Measurements from ENCODE around the gene GBA2. TPM values are rescaled to one million over a fixed set of nuclear protein-coding genes. Genes with fewer than 3 reads are reported as not detected.

Gene GBA2
- total and polyA plus RNA-seq, 2 experiments from 2014 or later, result 20.3 to 27.6 TPM

DNA sequence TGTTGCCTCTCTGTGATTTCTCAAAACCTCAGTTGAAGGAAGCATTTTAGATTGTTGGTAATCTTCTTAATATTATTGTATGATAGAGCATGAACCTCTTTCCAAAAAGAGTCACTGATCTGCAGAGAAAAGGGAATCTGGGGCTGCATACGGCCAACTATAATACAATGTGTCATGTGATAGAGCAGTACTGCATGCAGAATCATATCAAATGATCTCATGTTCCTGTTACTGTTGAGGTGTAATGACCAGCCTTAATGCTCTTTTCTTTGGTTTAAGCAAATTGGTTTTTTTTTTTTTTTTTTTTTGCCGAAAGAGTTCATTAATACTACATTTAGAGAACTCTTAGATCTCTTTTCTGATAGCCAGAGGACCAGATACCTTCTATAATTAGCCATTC, 18.0 kb upstream of the GBA2 start:
- Histone ChIP-seq H3K4me3 (no peak overlapping the region), H3K27me3 (replicated peaks; ENCODE audit: insufficient read depth) (peaks cover 5% of the 10 kb centered on the region), H3K4me2 (ENCODE audit: unreplicated experiment) (no peak overlapping the region), H3K27ac (no peak overlapping the region), H2AFZ (no peak overlapping the region), H3K9me2 (ENCODE audit: insufficient read depth) (no peaks in the 10 kb centered on the region), H3K9me3 (ENCODE audit: low read depth) (no peaks in the 10 kb centered on the region), H3F3A (ENCODE audit: insufficient read depth) (peaks cover 3% of the 10 kb centered on the region; the same call in 1 of the 2 replicates), H3K4me1 (ENCODE audit: insufficient read depth) (peaks cover 4% of the 10 kb centered on the region), H3K36me3 (ENCODE audit: low read depth) (no peaks in the 10 kb centered on the region), H3K79me2 (ENCODE audit: insufficient read depth) (no peaks in the 10 kb centered on the region), H3K9ac (no peak overlapping the region), H4K20me1 (ENCODE audit: insufficient read depth) (no peaks in the 10 kb centered on the region)
- no peak for DNase-seq
- TF ChIP-seq EZH2phosphoT487 (IDR thresholded peaks at IDR 0.05; ENCODE audit: insufficient read depth, low read depth) (no peak), EZH2 (IDR thresholded peaks at IDR 0.05; ENCODE audit: insufficient read depth, poor library complexity, severe bottlenecking) (no peak)
- in situ Hi-C loops (cut with MboI), result no loop called here
- 90 to 98% methylated on average over 2 of the region's 2 CpGs for WGBS, 2 experiments (ENCODE audit: low coverage in 1 of 2, low lambda C conversion rate in 2 of 2, missing lambda C conversion rate in 2 of 2)

DNA sequence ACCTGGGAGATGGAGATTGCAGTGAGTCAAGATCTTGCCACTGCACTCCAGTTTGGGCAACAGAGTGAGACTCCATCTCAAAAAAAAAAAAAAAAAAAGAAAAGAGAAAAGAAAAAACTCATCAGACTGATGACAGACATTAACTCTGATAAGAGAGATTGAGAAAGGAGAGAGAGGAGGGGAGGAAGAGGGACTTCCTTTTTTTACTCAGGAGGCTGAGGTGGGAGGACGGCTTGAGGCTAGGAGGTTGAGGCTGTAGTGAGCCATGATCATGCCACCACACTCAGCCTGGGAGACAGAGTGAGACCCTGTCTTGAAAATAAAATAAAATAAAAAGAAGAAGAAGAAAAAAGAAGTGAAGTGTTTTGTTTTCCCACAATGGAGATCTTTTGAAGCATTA, 14.8 kb upstream of the GBA2 start:
- Histone ChIP-seq H3K27ac (no peak overlapping the region), H3K27me3 (replicated peaks; ENCODE audit: insufficient read depth) (no peaks in the 10 kb centered on the region), H3K4me1 (ENCODE audit: insufficient read depth) (no peaks in the 10 kb centered on the region), H3K9me2 (ENCODE audit: insufficient read depth) (no peaks in the 10 kb centered on the region), H2AFZ (no peak overlapping the region), H3K9ac (no peak overlapping the region), H3K79me2 (ENCODE audit: insufficient read depth) (no peaks in the 10 kb centered on the region), H3F3A (ENCODE audit: insufficient read depth) (0 out of 2 replicates have a peak, but pooled peaks cover 3% of the 10 kb centered on the region), H3K36me3 (ENCODE audit: low read depth) (no peaks in the 10 kb centered on the region), H3K4me2 (ENCODE audit: unreplicated experiment) (no peak overlapping the region), H3K9me3 (ENCODE audit: low read depth) (no peaks in the 10 kb centered on the region), H4K20me1 (ENCODE audit: insufficient read depth) (no peaks in the 10 kb centered on the region), H3K4me3 (no peak overlapping the region)
- DNase-seq, result no peak
- in situ Hi-C loops (cut with MboI), result no loop called here
- TF ChIP-seq EZH2phosphoT487 (IDR thresholded peaks at IDR 0.05; ENCODE audit: insufficient read depth, low read depth), result no peak
- no peak for TF ChIP-seq EZH2 (IDR thresholded peaks at IDR 0.05; ENCODE audit: insufficient read depth, poor library complexity, severe bottlenecking)
- 95 to 100% methylated on average over 1 of the region's 1 CpG for WGBS, 2 experiments (ENCODE audit: low coverage in 1 of 2, low lambda C conversion rate in 2 of 2, missing lambda C conversion rate in 2 of 2)

DNA sequence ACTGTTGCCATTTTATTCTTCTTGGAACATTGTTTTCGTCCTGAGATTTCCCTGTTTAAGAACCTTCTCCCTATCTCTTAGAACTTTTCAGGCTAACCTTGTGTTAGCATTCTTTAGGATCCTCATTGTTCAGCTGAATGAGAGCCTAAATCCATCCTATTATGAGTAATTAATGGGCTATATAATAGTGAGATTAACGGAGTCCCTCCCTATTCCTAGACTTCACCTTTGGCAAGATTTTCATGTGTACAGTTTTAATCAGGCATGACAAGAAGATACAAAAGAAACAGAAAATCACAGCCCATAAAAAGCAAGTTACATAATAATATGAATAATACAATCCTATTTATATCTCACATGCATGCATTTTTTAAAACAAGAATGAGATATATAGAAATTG, 14.2 kb upstream of the GBA2 start:
- Histone ChIP-seq H4K20me1 (ENCODE audit: insufficient read depth) (no peaks in the 10 kb centered on the region), H2AFZ (no peak overlapping the region), H3F3A (ENCODE audit: insufficient read depth) (0 out of 2 replicates have a peak, but pooled peaks cover 9% of the 10 kb centered on the region), H3K27me3 (replicated peaks; ENCODE audit: insufficient read depth) (no peaks in the 10 kb centered on the region), H3K4me2 (ENCODE audit: unreplicated experiment) (no peak overlapping the region), H3K9me2 (ENCODE audit: insufficient read depth) (no peaks in the 10 kb centered on the region), H3K4me1 (ENCODE audit: insufficient read depth) (no peaks in the 10 kb centered on the region), H3K36me3 (ENCODE audit: low read depth) (no peaks in the 10 kb centered on the region), H3K4me3 (no peak overlapping the region), H3K9me3 (ENCODE audit: low read depth) (no peaks in the 10 kb centered on the region), H3K27ac (no peak overlapping the region), H3K79me2 (ENCODE audit: insufficient read depth) (no peaks in the 10 kb centered on the region), H3K9ac (no peak overlapping the region)
- in situ Hi-C loops (cut with MboI), result no loop called here
- WGBS, 2 experiments (ENCODE audit: low coverage in 1 of 2, low lambda C conversion rate in 2 of 2, missing lambda C conversion rate in 2 of 2), result 73 to 86% methylated on average over 2 of the region's 2 CpGs
- TF ChIP-seq EZH2 (IDR thresholded peaks at IDR 0.05; ENCODE audit: insufficient read depth, poor library complexity, severe bottlenecking), result no peak
- TF ChIP-seq EZH2phosphoT487 (IDR thresholded peaks at IDR 0.05; ENCODE audit: insufficient read depth, low read depth), result no peak
- DNase-seq, result no peak

DNA sequence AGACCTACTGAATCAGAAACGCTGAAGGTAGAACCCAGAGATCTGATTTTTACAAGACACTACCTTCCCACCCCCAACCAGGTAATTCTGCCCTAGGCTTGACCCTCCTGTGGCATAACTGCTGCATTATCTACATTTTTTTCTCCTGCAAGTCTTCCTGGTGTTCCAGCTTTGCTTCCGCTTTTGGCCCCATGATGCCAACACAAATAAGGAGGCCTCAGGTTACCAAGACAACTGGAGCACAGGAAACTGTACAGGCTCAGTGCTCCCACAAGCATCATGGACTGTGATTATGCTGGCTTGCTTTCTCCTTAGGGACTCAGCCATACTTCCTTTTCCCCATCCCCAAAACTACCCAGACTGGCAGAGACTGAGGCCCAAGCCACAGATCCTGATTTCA, 11.6 kb upstream of the GBA2 start:
- Histone ChIP-seq H3K36me3 (ENCODE audit: low read depth) (no peaks in the 10 kb centered on the region), H3F3A (ENCODE audit: insufficient read depth) (0 out of 2 replicates have a peak, but pooled peaks cover 13% of the 10 kb centered on the region), H3K4me1 (ENCODE audit: insufficient read depth) (peaks cover 8% of the 10 kb centered on the region), H3K79me2 (ENCODE audit: insufficient read depth) (no peaks in the 10 kb centered on the region), H3K9me3 (ENCODE audit: low read depth) (no peaks in the 10 kb centered on the region), H3K27ac (no peak overlapping the region), H4K20me1 (ENCODE audit: insufficient read depth) (no peaks in the 10 kb centered on the region), H2AFZ (no peak overlapping the region), H3K9me2 (ENCODE audit: insufficient read depth) (no peaks in the 10 kb centered on the region), H3K4me2 (ENCODE audit: unreplicated experiment) (no peak overlapping the region), H3K4me3 (no peak overlapping the region), H3K27me3 (replicated peaks; ENCODE audit: insufficient read depth) (no peaks in the 10 kb centered on the region), H3K9ac (no peak overlapping the region)
- WGBS, 2 experiments (ENCODE audit: low coverage in 1 of 2, low lambda C conversion rate in 2 of 2, missing lambda C conversion rate in 2 of 2), result 95 to 97% methylated on average over 2 of the region's 2 CpGs
- TF ChIP-seq EZH2phosphoT487 (IDR thresholded peaks at IDR 0.05; ENCODE audit: insufficient read depth, low read depth) (no peak), EZH2 (IDR thresholded peaks at IDR 0.05; ENCODE audit: insufficient read depth, poor library complexity, severe bottlenecking) (no peak)
- in situ Hi-C loops (cut with MboI), result no loop called here
- no peak for DNase-seq

DNA sequence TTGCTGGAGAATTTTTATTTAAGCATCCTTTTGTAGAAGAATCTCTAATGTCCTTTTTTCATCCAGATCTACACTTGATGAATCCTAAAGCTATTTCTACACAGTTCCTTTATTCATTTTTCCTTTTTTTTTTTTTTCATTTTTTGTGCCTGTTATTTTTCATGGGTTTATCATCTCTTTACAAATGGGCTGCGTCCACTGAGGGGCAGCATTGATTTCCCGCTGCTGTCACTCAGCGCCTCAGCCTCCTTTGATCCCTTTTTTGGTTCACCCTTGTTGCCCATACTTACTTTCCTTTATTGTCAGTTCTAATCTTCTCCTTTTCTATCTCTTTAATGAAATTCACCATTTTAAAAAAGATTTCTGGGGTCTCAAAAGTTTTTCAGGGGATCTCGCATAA, 10.8 kb upstream of the GBA2 start:
- Histone ChIP-seq H3K27me3 (replicated peaks; ENCODE audit: insufficient read depth) (no peaks in the 10 kb centered on the region), H3K9ac (no peak overlapping the region), H3F3A (ENCODE audit: insufficient read depth) (0 out of 2 replicates have a peak, but pooled peaks cover 13% of the 10 kb centered on the region), H3K27ac (no peak overlapping the region), H3K9me3 (ENCODE audit: low read depth) (no peaks in the 10 kb centered on the region), H2AFZ (no peak overlapping the region), H4K20me1 (ENCODE audit: insufficient read depth) (no peaks in the 10 kb centered on the region), H3K4me2 (ENCODE audit: unreplicated experiment) (no peak overlapping the region), H3K4me1 (ENCODE audit: insufficient read depth) (peaks cover 8% of the 10 kb centered on the region), H3K36me3 (ENCODE audit: low read depth) (no peaks in the 10 kb centered on the region), H3K4me3 (no peak overlapping the region), H3K79me2 (ENCODE audit: insufficient read depth) (no peaks in the 10 kb centered on the region), H3K9me2 (ENCODE audit: insufficient read depth) (no peaks in the 10 kb centered on the region)
- 88 to 90% methylated on average over 4 of the region's 4 CpGs for WGBS, 2 experiments (ENCODE audit: low coverage in 1 of 2, low lambda C conversion rate in 2 of 2, missing lambda C conversion rate in 2 of 2)
- in situ Hi-C loops (cut with MboI), result no loop called here
- TF ChIP-seq EZH2 (IDR thresholded peaks at IDR 0.05; ENCODE audit: insufficient read depth, poor library complexity, severe bottlenecking), result no peak
- TF ChIP-seq EZH2phosphoT487 (IDR thresholded peaks at IDR 0.05; ENCODE audit: insufficient read depth, low read depth), result no peak
- no peak for DNase-seq

All from GM23248 (cell line).